Measurements from ENCODE around the gene PLEKHH2.

- TF ChIP-seq, protein P1, sequence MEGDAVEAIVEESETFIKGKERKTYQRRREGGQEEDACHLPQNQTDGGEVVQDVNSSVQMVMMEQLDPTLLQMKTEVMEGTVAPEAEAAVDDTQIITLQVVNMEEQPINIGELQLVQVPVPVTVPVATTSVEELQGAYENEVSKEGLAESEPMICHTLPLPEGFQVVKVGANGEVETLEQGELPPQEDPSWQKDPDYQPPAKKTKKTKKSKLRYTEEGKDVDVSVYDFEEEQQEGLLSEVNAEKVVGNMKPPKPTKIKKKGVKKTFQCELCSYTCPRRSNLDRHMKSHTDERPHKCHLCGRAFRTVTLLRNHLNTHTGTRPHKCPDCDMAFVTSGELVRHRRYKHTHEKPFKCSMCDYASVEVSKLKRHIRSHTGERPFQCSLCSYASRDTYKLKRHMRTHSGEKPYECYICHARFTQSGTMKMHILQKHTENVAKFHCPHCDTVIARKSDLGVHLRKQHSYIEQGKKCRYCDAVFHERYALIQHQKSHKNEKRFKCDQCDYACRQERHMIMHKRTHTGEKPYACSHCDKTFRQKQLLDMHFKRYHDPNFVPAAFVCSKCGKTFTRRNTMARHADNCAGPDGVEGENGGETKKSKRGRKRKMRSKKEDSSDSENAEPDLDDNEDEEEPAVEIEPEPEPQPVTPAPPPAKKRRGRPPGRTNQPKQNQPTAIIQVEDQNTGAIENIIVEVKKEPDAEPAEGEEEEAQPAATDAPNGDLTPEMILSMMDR (IDR thresholded peaks at IDR 0.05), result no peak
- no peak for TF ChIP-seq POLR2AphosphoS5 (IDR thresholded peaks at IDR 0.05)
- TF ChIP-seq POLR2A (IDR thresholded peaks at IDR 0.05), result no peak
Observed at GRCh38 chr2:43689999-43690398, 52.9 kb downstream of the PLEKHH2 start.

All from breast epithelium (tissue), 3 donors.